Activated CD8-positive, alpha-beta memory T cell treated with anti-CD3 and anti-CD28 coated beads, Interleukin-2, amount 10 ng/mL, durations not matched to agents 7 days and 5 days (primary cell): ENCODE measurements around the gene GFAP. TPM values are rescaled to one million over a fixed set of nuclear protein-coding genes. Genes with fewer than 3 reads are reported as not detected.
A peak's percentile ranks its signal among the peaks of the same experiment; 100 is the strongest.

Experiments used
- ATAC-seq: fragments of 150-1000 bp; cut with Tn5 transposase; one replicate; pipeline ENCODE4 v1.10.0; 2021; ENCODE audit warnings: moderate library complexity
- CTCF ChIA-PET: fragments of 350-600 bp; sonication (Branson Sonifier 250); formaldehyde crosslinking; loops from one replicate; lab custom pipeline; 2021; ENCODE audit warnings: antibody characterized with exemption; lab: Charles Lee
- DNase-seq: peaks from one replicate; pipeline ENCODE4 v3.0.0-alpha.2; 2020
- H3K27ac Mint-ChIP-seq: one replicate; pipeline ENCODE4 v1.8.0; 2021; ENCODE audit warnings: mild to moderate bottlenecking, mixed read lengths
- H3K27me3 Mint-ChIP-seq: one replicate; pipeline ENCODE4 v1.8.0; 2021; ENCODE audit warnings: mixed read lengths
- H3K36me3 Mint-ChIP-seq: one replicate; pipeline ENCODE4 v1.8.0; 2021; ENCODE audit warnings: mild to moderate bottlenecking, mixed read lengths
- H3K4me1 Mint-ChIP-seq: one replicate; pipeline ENCODE4 v1.8.0; 2021; ENCODE audit warnings: mixed read lengths
- H3K4me3 Mint-ChIP-seq: one replicate; pipeline ENCODE4 v1.8.0; 2021; ENCODE audit warnings: mild to moderate bottlenecking, moderate library complexity, mixed read lengths
- H3K9me3 Mint-ChIP-seq: one replicate; pipeline ENCODE4 v1.8.0; 2022; ENCODE audit warnings: low read depth, mixed read lengths
- total RNA-seq, 2 experiments: library from RNA; stranded (reverse); gene quantifications; one replicate each; pipeline ENCODE4 v1.2.3, GENCODE V29; 2021

GFAP gene
- total RNA-seq, 2 experiments from 2014 or later, result not detected

DNA sequence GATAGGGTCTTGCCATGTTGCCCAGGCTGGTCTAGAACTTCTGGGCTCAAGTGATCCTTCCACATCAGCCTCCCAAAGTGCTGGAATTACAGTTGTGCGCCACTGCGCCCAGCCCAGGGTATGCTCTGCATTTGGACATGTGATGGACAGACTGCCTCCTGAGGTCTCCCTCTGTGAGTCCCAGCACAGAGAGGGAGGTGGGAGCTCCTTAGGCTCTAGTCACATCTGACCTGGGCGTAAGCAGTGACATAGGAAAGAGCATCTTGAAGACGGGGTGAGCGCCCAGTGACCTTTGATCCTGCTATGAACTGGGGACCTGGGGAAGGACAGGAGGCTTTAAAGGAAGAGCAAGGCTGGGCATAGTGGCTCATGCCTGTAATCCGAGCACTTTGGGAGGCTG, 2.2 kb upstream of the GFAP start:
- ATAC-seq (no peak), DNase-seq (no peak)
- Mint-ChIP-seq H3K27me3 (peaks cover 36% of the 10 kb centered on the region), H3K4me1 (peaks cover 6% of the 10 kb centered on the region), H3K27ac (no peak overlapping the region), H3K36me3 (no peaks in the 10 kb centered on the region), H3K9me3 (no peaks in the 10 kb centered on the region), H3K4me3 (no peak overlapping the region)
- CTCF ChIA-PET, result interaction anchor here (1.5 to 3.6 kb wide), 3 partner anchors 10 to 218 kb away, joined by 6 to 18 read pairs (median 14); partner anchors contain the start of gene ACBD4

DNA sequence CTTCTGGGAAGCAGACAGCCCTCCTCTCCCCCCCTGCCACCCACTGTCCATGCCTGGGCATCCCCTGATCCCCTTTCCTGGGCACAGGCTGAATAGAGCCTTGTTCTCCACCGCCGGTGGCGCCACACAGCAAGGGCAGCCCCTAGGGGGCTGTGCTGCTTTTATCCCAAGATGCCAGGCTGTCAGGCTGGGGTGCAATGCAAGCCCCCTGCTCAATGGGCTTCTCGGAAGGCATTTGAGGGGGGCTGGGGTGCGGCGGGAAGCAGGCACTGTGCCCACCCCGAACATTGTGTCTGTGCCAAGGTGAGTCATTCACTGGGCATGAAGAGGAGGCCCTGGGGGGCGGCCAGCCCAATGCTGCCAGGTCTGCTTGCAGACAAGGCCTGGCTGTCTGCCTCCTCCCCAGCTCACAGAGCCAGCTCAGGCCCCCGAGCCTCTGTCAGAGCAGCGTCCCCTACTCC, 1.5 kb upstream of the GFAP start:
- Mint-ChIP-seq H3K4me1 (peaks cover 6% of the 10 kb centered on the region), H3K27ac (no peak overlapping the region), H3K4me3 (no peak overlapping the region), H3K36me3 (no peaks in the 10 kb centered on the region), H3K9me3 (no peaks in the 10 kb centered on the region), H3K27me3 (peaks cover 38% of the 10 kb centered on the region)
- DNase-seq (no peak), ATAC-seq (no peak)
- CTCF ChIA-PET, result interaction anchor here (0.7 to 1.5 kb wide), 3 partner anchors 10 to 105 kb away, joined by 3 to 14 read pairs (median 6); no protein-coding TSS in a partner anchor

DNA sequence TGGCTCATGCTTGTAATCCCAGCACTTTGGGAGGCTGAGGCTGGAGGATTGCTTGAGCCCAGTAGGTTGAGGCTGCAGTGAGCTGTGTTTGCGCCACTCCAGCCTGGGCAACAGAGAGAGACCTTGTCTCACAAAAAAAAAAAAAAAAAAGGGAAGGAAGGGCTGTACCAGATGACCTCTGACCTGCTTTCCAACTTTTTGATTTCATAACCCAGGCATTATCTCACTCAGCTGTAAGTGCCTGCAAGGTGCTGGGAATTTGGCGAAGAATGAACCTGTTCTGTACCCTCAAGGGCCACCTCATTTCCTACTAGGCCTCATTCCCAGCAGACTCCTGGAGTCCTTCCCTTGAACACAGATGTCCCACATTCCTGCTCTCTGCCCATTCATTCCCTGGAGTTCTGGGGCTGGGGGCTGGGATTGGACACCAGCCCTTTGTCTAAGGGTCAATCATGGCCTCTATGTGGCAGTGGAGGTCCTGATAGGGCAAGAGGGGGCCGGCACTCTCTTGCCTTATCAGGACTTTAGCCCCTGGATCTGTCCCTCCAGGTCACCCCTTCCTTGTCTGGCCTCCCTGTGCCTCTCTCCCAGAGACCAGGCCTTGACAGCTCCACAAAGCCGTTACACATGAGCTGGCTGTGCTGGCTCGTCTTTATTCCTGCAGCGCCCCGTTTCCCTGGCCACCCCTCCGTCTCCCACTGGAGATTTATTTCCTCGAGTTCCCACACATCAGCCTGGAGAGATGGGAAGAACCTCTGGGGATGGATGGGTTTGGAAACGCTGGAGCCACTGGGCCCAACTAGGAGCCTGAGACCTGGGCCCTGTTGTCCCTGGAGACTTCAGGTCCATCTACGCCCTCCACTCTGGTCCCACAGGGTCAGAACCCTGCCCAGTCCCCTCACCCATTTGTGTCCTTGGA, 821 bp upstream of the GFAP start:
- peaks cover 37% of the 10 kb centered on the region for H3K27me3 Mint-ChIP-seq
- no peak overlapping the region for H3K4me3 Mint-ChIP-seq
- no peak overlapping the region for H3K27ac Mint-ChIP-seq
- no peak for DNase-seq
- ATAC-seq, result no peak
- H3K4me1 Mint-ChIP-seq, result peaks cover 7% of the 10 kb centered on the region
- CTCF ChIA-PET, result interaction anchor here (0.7 to 1.1 kb wide), 2 partner anchors 11 to 282 kb away, joined by 3 read pairs; no protein-coding TSS in a partner anchor
- no peaks in the 10 kb centered on the region for H3K36me3 Mint-ChIP-seq
- H3K9me3 Mint-ChIP-seq, result no peaks in the 10 kb centered on the region

DNA sequence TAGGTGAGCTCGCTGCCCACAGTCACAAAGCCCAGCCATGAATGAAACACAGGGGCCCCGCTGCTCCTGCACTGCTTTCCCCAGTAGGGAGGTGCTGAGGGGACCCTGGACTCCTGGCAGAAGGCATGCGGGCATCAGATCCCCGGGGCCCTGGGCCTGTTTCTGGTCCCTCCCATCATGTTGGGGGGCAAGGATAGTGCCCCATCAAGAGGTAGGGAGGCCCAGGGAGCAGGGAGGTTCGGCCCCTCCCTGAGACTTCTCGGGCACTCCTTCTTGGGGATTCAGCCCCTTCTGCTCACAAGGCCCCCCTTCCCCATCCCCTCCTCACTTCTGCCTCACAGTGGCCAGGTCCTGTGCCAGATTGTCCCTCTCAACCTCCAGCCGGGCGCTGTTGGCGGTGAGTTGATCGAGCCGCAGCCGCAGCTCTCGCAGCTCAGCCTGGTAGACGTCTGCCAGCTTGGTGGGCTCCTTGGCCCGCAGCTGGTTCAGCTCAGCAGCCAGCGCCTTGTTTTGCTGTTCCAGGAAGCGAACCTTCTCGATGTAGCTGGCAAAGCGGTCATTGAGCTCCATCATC, 515 bp downstream of the GFAP start:
- ATAC-seq (no peak), DNase-seq (no peak)
- Mint-ChIP-seq H3K27me3 (peaks cover 32% of the 10 kb centered on the region), H3K9me3 (no peaks in the 10 kb centered on the region), H3K4me3 (no peak overlapping the region), H3K27ac (no peak overlapping the region), H3K4me1 (peaks cover 14% of the 10 kb centered on the region), H3K36me3 (no peaks in the 10 kb centered on the region)
- CTCF ChIA-PET, result interaction anchor here (5.8 kb wide), 1 partner anchor 107 kb away, joined by 38 read pairs; no protein-coding TSS in a partner anchor

DNA sequence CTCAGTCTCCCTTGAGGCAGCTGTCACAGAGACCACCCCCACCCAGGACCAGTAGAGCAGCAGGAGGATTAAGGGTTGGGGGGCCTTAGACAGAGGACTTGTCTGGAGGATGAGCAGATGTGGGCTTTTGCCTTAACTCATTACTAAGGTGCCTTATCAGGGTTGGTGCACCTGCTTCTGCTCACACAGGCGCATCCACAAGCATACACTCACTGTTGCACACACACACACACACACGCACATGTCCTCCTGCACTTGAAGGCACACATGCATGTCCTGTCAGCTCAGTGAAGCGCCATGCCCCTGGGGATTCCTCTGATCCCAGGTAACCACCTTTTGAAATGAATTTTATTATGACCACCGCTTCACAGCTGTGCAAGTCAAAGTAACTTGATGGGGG, 1.2 kb downstream of the GFAP start:
- Mint-ChIP-seq H3K27ac (no peak overlapping the region), H3K36me3 (no peaks in the 10 kb centered on the region), H3K4me3 (no peak overlapping the region), H3K27me3 (peaks cover 29% of the 10 kb centered on the region), H3K9me3 (no peaks in the 10 kb centered on the region), H3K4me1 (peaks cover 15% of the 10 kb centered on the region)
- no peak for DNase-seq
- ATAC-seq, result no peak
- CTCF ChIA-PET, result interaction anchor here (5.8 kb wide), 1 partner anchor 107 kb away, joined by 38 read pairs; no protein-coding TSS in a partner anchor

DNA sequence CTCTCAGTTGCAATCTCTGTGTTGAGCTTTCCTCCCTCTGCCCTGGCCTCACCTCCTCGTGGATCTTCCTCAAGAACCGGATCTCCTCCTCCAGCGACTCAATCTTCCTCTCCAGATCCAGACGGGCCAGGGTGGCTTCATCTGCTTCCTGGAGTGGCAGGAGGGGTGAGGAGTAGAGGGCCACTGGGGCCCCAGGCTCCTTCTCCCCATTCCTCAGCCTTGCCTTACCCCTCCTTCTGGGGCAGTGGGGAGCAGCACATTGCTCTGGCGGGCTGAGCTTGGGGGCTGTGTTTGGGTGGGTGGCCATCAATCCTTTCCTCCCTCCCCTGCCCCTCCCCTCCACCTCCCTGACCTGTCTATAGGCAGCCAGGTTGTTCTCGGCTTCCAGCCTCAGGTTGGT, 1.6 kb downstream of the GFAP start:
- Mint-ChIP-seq H3K4me1 (peaks cover 15% of the 10 kb centered on the region), H3K9me3 (no peaks in the 10 kb centered on the region), H3K27ac (no peak overlapping the region), H3K4me3 (no peak overlapping the region), H3K27me3 (peaks cover 29% of the 10 kb centered on the region), H3K36me3 (no peaks in the 10 kb centered on the region)
- DNase-seq (no peak), ATAC-seq (no peak)
- CTCF ChIA-PET, result interaction anchor here (5.8 kb wide), 1 partner anchor 108 kb away, joined by 38 read pairs; no protein-coding TSS in a partner anchor

DNA sequence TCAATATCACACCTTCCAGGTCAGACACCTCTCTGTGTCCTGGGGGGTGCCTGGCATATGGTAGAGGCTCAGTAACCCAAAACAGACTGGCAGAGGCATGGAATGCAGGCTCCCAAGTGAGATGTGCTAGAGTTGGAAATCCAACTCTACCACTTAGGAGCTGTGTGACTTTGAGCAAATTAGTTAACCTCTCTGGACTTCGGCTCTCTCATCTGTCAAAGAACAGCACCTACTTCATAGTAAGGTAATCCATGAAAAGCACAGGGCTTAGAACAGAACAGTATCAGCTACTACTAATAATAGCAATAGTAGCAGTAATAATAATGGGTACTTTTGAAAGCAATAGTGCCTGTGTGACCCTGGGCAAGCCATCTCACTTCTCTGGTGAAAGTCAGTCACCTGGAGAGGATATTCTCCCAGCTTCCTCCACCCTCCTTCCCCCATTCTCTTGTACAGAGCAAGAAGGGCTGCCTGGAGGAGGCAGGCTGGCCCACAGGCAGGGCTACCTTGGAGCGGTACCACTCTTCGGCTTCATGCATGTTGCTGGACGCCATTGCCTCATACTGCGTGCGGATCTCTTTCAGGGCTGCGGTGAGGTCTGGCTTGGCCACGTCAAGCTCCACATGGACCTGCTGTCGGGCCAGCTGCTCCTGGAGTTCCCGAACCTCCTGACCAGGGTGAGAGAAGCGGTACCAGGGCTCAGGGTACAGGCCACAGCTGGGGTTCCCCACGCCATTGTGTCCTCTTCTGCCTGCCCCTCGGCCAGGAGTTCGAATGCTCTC, 2.3 kb downstream of the GFAP start:
- ATAC-seq (no peak), DNase-seq (no peak)
- H3K4me1 Mint-ChIP-seq, result peaks cover 16% of the 10 kb centered on the region
- CTCF ChIA-PET, result interaction anchor here (5.8 kb wide), 1 partner anchor 109 kb away, joined by 38 read pairs; no protein-coding TSS in a partner anchor
- no peaks in the 10 kb centered on the region for H3K9me3 Mint-ChIP-seq
- no peaks in the 10 kb centered on the region for H3K36me3 Mint-ChIP-seq
- peaks cover 29% of the 10 kb centered on the region for H3K27me3 Mint-ChIP-seq
- no peak overlapping the region for H3K4me3 Mint-ChIP-seq
- H3K27ac Mint-ChIP-seq, result no peak overlapping the region

DNA sequence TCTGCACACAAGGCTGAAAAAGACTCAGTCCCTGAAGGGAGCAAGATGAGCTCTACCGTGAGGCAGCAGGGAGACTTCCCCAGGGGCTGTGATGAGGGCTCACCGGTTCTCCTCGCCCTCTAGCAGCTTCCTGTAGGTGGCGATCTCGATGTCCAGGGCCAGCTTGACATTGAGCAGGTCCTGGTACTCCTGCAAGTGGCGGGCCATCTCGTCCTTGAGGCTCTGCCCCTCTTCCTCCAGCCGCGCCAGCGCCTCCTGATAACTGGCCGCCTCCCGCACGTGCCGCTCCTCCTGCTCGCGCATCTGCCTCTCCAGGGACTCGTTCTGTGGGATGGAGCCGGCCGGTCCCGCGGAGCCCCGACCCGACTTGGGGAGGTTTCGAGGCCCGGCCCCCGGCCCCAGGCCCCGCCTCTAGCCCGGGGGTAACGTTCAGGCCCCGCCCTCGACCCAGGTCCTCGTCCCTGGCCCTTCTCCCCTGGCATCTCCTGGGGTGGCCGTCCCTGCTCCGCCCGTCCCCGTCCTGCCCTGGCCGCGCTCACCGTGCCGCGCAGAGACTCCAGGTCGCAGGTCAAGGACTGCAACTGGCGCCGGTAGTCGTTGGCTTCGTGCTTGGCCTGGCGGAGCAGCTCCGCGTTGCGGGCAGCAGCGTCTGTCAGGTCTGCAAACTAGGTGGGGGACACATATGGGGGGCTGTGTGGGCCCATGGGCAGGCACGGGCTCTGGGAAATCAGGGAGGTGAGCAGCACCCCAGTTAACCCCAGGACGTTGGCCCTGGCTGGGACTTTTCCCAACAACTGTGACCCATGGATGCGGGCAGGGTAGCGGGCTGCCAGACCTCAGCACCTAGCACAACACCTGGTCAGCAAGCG, 3.9 kb downstream of the GFAP start:
- CTCF ChIA-PET, result interaction anchor here (0.7 to 5.8 kb wide), 6 partner anchors 9 to 224 kb away, joined by 3 to 38 read pairs (median 12); partner anchors contain the start of genes ACBD4 and EFTUD2
- peak; percentile 71 for DNase-seq
- H3K4me3 Mint-ChIP-seq, result no peak overlapping the region
- H3K27ac Mint-ChIP-seq, result no peak overlapping the region
- H3K27me3 Mint-ChIP-seq, result peaks cover 29% of the 10 kb centered on the region
- H3K9me3 Mint-ChIP-seq, result no peaks in the 10 kb centered on the region
- H3K36me3 Mint-ChIP-seq, result no peaks in the 10 kb centered on the region
- H3K4me1 Mint-ChIP-seq, result peaks cover 16% of the 10 kb centered on the region
- peak; percentile 76 for ATAC-seq

DNA sequence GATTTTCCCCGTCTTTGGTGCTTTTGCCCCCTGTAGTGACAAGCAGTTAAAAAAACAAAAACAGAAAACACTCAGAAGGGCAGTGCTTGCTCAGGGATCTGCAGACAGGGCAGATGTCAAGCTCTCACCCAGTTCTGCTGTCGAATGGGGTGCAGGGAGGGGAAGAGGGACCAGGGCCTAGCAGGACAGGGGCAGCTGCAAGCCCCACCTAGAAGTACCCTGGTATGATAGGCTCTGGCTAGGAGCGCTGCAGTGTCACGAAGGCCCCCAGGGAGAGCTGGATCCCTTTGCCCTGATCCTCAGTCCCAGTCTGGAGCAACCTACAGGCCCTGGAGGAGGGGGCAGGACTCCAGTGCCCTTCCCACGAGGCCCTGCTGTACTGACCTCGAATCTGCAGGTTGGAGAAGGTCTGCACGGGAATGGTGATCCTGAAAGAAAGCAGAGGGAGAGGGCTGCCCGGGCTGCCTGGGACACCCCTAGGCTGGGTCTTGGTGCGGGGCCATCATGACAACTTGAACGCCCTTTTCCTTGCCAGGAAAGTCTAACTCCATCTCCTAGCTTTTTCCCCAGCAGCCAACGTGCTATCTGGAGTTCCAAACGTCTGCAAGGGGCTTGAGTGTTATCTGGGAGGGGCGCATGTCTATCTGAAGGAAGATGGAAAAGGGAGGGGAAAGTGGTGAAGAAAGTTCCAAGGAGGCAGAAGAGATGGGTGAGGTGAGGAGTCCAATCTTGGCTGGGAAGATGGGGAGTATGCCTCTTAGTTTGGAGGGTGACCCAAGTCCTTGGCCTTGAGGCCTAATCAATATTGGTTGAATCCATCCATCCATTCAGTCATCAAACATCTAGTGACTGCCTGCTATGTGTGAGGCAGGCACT, 4.8 kb downstream of the GFAP start:
- Mint-ChIP-seq H3K9me3 (no peaks in the 10 kb centered on the region), H3K4me3 (no peak overlapping the region), H3K4me1 (peaks cover 16% of the 10 kb centered on the region), H3K27ac (no peak overlapping the region), H3K27me3 (peaks cover 29% of the 10 kb centered on the region), H3K36me3 (no peaks in the 10 kb centered on the region)
- ATAC-seq (no peak), DNase-seq (no peak)
- CTCF ChIA-PET, result interaction anchor here (1.2 to 5.8 kb wide), 5 partner anchors 9 to 225 kb away, joined by 3 to 38 read pairs (median 17); partner anchors contain the start of genes ACBD4 and EFTUD2

DNA sequence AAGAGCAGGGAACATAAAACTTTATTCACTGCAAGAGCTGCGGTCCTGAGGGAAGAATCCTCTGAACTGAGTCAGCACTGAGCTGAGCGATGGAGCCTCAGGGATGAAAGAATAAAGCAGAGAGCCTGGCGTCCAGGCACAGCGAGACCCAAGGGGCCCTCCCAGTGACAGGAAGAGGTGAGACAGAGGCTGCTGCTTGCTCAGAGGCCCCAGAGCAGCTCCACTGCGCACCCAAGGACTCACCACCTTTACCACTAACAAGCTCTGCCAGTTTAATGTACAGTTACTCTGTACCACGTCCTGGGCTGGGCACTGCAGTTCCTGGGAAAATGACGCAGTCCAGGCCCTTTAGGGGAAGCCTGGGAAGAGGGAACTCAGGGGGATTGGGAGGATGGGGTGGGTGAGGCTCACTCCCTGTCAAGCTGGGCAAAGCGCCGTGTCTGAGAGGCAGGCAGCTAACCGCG, 5.6 kb downstream of the GFAP start:
- DNase-seq (no peak), ATAC-seq (no peak)
- Mint-ChIP-seq H3K27ac (no peak overlapping the region), H3K4me3 (no peak overlapping the region), H3K36me3 (no peaks in the 10 kb centered on the region), H3K27me3 (peaks cover 29% of the 10 kb centered on the region), H3K4me1 (peaks cover 16% of the 10 kb centered on the region), H3K9me3 (no peaks in the 10 kb centered on the region)
- CTCF ChIA-PET, result interaction anchor here (1.9 to 5.8 kb wide), 4 partner anchors 8 to 226 kb away, joined by 7 to 38 read pairs (median 22); partner anchors contain the start of gene ACBD4

DNA sequence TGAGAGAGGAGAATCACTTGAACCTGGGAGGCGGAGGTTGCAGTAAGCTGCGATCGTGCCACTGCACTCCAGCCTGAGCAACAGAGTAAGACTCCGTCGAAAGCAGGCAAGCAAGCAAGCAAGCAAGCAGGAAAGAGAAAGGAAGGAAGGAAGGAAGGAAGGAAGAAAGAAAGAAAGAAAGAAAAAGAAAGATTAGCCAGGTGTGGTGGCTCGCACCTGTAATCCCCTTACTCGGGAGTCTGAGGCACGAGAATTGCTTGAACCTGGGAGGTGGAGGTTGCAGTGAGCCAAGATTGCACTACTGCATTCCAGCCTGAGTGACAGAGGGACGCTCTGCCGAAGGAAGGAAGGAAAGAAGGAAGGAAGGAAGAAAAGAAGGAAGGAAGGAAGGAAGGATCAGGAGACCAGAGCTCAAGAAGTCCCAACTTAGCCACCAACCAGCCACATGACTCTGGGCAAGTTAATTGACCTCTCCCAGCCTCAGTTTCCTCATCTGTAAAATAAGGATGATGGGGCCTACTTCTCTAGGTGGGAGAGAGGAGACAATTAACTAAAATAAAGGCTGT, 6.5 kb downstream of the GFAP start:
- CTCF ChIA-PET, result interaction anchor here (3.1 kb wide), 1 partner anchor 11 kb away, joined by 26 read pairs; no protein-coding TSS in a partner anchor
- no peak for DNase-seq
- H3K27me3 Mint-ChIP-seq, result peaks cover 29% of the 10 kb centered on the region
- peaks cover 16% of the 10 kb centered on the region for H3K4me1 Mint-ChIP-seq
- no peaks in the 10 kb centered on the region for H3K36me3 Mint-ChIP-seq
- no peak overlapping the region for H3K4me3 Mint-ChIP-seq
- no peaks in the 10 kb centered on the region for H3K9me3 Mint-ChIP-seq
- no peak overlapping the region for H3K27ac Mint-ChIP-seq
- ATAC-seq, result no peak
